GM21390 (cell line): ENCODE data around the gene CLEC14A.

Experiments used
- ATAC-seq: cut with Tn5 transposase; IDR thresholded peaks from one replicate; pipeline ENCODE4 v1.9.1; 2021; ENCODE audit not compliant: unreplicated experiment

Gene CLEC14A

DNA sequence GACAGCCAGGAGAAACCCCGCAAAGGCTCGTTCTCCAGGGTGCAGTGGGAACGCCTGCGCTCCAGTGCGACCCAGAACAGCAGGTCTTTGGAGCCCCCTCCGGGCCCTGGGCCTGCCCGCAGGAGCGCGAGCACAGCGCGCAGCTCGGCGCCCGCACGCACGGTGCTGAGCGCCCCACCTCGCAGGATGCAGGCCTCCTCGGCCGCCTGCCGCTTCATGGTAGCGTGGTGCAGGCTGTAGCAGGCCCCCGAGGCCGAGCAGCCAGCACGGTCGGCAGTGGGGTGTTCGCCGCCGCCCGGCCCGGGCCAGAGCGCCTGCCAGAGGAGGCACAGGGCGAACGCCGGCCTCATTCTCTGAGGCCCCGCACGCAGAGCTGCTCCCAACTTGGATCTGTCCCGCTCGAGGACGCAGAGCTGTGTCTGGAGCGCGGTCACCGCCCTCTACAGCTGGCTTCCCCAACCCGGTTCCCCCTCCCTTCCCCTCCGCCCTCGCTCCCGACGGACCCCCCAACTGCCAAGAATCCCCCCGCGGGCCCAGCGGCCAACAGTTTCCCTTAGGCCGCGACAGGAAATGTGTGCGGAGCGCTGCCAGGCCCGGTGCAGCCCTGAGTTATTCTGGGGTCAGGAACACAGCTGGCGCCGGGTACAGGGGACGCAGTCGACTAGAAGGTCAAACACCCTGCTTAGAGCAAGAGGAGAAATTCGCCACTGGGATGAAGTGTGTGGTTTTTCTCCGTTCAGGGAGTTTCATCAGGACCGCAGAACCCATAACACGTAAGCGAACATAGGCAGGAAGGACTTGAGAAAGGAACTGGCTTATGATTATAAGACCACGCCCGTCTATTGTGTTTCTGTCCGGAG lies at the start of gene CLEC14A:
TSS of gene CLEC14A (minus strand) at position 421 of the 860 bp plus-strand sequence. CDS start at position 350, 71 bp downstream.
- no peak for ATAC-seq

- no peak for ATAC-seq
These were observed 47.1 kb upstream of the CLEC14A start for GRCh38 chr14:38302966-38303365.

GRCh38 chr14:38302034-38302433 lies 46.1 kb upstream of the CLEC14A start:
- no peak for ATAC-seq

- ATAC-seq: no peak
These were observed 41.8 kb upstream of the CLEC14A start for GRCh38 chr14:38297681-38298080.

DNA sequence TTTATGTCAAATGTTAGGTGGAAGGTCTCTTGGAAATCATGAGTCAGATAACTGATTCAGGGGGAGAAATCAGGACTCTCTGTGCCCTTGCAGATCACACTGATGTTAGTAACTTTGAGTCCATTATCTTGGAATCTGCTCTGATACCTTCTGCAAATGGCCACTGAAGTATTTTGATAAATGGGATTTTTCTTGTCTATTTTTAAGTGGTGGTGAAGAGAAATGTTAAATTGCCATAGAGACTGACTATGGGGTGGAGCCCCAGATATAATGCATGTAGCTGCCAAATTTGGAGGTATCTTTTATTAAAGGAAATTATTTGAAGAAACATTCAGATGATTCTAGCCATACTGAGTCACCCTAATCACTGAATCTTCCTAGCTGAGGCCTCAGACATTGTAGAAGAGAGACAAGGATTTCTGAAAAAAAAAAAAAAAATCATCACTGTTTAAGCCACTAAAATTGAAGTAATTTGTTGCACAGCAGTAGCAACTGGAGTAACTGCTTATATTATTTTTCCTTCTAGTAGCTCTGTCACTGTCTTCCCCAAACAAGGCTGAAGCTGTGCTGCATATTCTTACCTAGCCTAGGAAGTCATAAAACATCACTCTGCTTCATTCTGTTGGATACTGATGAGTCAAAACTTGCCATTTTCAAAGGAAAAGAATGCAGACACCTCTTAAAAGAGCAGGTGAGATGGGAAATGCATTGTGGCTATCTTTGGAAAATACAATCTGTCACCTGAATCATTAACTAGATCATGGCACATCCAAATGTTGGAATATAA lies 36.0 kb upstream of the CLEC14A start:
- ATAC-seq: no peak

- no peak for ATAC-seq
These were observed 34.8 kb upstream of the CLEC14A start for GRCh38 chr14:38290601-38291188.

- ATAC-seq: no peak
These were observed 30.6 kb upstream of the CLEC14A start for GRCh38 chr14:38286452-38286851.

DNA sequence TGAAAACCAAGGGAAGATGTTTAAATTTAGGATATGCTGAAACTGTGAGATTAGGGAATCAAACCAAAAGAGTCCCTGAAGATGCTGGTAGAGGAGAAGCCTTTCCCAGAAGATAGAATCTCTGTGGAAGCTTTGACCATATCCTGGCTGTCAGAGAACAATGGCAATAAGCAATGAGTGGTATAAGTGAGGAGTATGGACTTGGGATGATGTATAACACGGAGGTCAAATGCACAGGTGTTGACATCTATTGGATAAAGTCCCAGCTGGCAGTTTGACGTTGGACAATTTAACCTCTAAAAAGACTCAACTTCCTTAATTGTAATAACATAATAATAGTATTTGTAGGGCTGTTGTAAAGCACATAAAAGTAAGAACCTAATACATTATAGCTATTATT lies 30.1 kb upstream of the CLEC14A start:
- ATAC-seq: no peak

DNA sequence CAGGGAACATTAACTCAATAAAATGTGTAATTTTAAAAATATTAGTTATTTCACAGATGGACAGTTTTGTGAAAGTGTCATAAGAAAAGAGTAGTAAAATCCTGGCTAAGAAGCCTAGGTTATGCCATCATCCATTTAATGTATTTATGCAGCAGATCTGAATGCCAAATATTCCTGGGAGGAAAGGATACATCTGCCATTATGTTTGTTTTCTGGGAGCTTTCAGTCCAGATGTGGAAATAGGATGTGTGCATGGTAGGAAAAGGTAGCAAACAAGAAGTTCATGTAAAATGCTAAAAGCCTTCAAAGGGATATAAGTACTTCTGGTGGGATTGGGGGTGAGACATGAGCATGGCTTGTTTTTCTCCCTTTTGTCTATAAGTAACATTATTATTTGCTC lies 27.0 kb upstream of the CLEC14A start:
- ATAC-seq: no peak

- no peak for ATAC-seq
These were observed 24.2 kb upstream of the CLEC14A start for GRCh38 chr14:38280081-38280480.

- no peak for ATAC-seq
These were observed 23.7 kb upstream of the CLEC14A start for GRCh38 chr14:38279572-38279971.

- no peak for ATAC-seq
These were observed 22.1 kb upstream of the CLEC14A start for GRCh38 chr14:38278035-38278434.

DNA sequence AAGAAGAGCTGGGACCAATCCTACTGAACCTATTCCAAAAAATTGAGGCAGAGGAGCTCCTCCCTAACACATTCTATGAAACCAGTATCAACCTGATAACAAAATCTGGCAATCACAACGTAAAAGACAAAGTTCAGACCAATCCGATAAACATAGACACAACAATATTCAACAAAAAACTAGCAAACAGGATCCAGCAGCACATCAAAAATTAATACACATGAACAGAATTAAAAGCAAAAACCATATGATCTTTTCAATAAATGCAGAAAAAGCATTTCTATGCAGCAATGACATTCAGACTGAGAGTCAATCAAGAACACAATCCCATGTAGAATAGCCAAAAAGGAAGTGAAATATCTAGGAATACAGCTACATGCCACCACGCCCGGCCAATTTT lies 7.0 kb upstream of the CLEC14A start:
- ATAC-seq: no peak

- no peak for ATAC-seq
These were observed 5.7 kb upstream of the CLEC14A start for GRCh38 chr14:38261620-38262019.

GRCh38 chr14:38257507-38257906 lies 1.6 kb upstream of the CLEC14A start:
- no peak for ATAC-seq

- no peak for ATAC-seq
These were observed 594 bp upstream of the CLEC14A start for GRCh38 chr14:38256533-38256840.

- ATAC-seq: no peak
These were observed 553 bp downstream of the CLEC14A start for GRCh38 chr14:38255408-38255672.

DNA sequence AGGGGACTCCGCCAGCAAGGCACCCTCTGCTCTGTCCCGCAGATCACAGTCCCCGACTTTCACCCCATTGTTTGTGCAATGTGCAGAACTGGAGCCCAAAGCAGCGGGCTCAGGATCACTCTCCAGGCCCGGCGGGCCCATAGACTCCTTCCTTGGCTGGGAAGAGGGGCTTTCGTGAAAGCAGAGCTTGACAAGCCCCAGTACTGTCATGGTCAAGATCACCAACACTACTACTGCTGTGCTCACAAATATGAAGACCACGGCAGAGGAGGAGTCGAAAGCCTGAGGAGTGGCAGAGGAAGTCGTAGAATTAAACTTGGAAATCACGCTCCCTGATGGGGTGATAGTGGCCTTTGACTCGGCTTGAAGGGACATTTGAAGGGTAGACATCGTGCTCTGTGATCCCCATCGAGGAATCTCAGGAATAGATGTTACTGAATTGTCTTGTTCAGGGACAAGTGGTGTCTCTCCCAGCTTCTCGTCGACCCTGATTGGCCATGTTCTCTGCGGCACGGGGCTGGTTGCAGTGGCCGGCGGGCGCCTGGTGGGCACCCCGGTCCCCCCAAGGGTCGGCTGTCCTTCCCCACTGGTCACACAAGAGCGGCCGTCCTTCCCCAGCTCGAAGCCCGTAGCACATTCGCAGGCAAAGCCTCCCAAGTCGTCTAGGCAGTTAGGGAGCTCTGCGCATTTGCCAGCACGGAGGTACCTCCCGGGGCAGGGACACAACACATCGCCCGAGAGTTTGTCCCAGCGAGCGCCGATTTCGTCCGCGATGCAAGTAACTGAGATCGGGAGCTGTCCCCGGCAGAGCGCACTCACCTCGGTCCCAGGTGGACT lies 1.1 kb downstream of the CLEC14A start:
- no peak for ATAC-seq

DNA sequence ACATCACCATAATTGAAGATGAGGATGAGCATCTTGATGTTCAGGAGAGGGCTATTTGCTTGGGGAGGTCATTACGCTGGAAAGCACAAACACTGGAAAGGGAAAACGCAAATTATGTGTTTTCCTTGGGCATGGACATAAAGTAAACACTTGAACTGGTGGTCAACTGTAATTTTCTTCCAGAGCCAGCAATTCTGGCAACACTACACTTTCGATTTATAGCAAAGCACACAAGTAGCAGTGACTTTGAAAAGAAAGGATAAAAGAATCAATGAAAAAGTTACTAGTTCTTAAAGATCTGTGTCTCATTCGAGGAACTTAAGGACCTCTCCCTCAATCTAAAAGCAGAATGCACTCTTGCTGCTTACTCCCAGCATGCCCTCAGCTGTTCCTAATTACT lies 2.2 kb downstream of the CLEC14A start:
- no peak for ATAC-seq

- no peak for ATAC-seq
These were observed 3.7 kb downstream of the CLEC14A start for GRCh38 chr14:38252066-38252710.

GRCh38 chr14:38250331-38250730 lies 5.6 kb downstream of the CLEC14A start:
- ATAC-seq: no peak
